NCI-H1694 treated with DMSO at 0.1 percent for 48 hours (cell line): ENCODE measurements around the gene ATP2B2.

Experiments used
- DNase-seq: peaks from one replicate; lab custom pipeline; 2025; lab: John Stamatoyannopoulos, UW

Gene ATP2B2

DNA sequence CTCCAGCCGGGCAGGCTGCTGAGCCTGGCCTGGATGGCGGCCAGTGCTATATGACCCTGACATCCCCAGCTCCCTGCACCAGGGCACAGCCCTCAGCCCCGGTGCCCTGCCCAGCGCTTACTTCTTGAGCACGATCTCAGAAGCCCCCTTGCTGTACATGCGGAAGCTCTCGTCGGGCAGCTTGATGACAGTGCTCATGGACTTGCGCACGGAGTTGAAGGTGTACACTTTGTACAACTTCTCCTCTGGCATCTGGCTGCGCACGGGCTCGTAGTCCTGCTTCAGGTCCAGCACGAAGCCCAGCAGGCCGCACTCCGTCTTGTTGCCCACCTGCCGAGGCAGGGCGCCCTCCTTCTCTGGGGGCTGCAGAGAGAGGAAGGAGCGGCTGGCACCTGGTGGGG lies 145.6 kb downstream of the ATP2B2 start:
- no peak for DNase-seq

DNA sequence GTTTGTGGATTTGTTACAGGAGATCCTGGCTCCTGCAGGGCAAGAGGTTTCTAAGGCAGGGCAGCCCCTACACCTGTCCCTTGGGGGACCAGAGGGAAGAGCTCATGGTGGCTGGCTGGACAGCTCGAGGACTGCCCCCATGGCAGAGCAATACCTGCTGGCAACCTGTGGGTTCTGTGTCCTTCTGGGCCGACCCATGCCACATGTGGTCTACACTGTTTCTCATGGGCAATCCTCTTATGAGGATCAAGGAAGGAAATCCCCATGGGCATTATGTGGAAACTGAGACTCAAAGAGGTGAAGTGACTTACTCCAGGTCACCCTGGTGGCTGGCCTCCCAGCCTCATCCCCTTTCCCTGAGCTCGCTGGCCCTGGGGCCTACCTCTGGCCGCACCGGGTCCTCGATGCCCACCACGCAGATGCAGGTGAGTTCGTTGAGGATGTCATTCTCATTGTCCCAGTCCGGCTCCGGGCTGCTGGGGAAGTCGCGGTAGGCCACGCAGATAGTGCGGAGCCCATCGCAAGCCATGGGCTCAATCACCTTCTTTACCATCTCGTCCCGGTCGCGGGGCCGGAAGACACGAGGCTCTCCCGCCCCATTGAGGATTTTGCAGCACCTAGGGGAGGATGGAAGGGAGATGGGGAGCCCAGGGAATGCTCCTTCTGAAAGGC lies 146.9 kb downstream of the ATP2B2 start:
- DNase-seq: no peak

DNA sequence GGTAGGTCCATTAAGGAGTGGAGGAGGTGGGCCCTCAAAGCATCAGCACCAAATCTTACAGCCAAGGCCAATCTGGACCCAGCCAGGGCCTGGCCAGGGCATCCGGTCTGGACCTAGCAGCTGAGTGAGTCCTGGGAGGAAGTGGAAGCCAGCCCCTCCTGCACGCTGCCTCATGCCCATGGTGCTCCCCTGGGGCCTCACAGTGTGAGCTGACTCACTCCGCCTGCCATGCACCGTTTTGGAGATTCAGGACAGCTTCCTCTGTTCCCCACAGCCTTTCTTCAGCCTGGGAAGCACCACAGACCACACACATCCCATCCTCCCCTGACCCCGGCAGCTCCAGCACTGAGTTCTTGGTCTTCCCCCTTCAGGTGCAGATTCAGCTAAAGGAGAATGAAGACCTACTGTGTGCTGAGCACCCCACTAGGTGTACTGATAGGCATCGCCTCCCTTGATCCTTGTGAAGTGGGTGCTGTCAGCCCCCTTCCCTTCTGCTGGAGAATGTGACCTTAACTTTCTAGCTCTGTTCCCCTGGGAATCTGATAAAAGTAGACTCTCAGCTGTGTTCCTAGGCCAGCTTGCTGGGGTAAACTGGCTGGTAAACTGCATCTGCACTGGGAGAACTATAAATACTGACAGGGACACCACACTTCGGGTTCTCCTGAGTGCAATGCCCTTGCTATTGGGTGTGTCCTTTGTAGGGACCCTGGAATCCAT lies 147.6 kb downstream of the ATP2B2 start:
- DNase-seq: no peak

DNA sequence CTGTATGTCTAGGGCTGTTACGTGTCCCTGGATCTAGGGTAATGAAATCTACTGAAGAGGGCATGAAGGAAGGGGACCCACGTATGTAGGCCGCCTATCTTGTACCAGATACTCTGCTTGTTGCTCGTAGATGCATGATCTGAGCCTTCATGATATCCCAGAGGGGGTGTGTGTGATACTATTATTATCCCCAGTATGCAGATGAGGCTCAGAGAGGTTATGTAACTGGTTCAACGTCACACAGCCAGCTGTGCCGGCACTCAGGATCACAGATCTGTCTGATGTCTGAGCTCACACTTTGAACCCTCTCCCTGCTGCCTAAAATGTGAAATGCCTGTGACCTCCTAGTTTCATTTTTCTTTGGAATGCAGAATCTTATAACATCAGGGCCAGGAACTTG lies 148.3 kb downstream of the ATP2B2 start:
- no peak for DNase-seq

DNA sequence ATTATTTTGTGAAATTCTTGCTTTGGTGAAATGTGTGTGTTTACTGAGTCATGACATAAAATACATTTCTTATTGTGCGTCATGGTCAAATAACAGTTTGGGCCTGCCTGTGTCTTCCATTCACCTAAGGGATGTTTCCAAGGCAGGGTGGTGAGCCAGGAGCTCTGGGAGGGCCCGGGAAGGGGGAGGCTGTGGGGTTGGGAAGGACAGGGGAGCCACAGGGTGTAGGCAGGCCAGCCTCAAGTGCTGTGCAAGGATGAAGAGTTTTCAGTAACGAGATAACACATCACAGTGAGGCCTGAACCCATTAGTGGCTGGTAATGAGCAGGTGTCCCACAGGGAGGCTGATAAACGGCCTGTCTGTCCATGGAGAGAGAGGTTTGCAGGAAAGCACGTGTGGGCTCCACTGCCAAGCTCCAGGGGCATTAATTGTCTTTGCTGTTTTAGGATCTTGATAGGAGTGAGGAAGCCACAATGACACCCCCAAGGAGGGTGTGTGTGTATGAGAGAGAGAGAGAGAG lies 148.9 kb downstream of the ATP2B2 start:
- DNase-seq: no peak

DNA sequence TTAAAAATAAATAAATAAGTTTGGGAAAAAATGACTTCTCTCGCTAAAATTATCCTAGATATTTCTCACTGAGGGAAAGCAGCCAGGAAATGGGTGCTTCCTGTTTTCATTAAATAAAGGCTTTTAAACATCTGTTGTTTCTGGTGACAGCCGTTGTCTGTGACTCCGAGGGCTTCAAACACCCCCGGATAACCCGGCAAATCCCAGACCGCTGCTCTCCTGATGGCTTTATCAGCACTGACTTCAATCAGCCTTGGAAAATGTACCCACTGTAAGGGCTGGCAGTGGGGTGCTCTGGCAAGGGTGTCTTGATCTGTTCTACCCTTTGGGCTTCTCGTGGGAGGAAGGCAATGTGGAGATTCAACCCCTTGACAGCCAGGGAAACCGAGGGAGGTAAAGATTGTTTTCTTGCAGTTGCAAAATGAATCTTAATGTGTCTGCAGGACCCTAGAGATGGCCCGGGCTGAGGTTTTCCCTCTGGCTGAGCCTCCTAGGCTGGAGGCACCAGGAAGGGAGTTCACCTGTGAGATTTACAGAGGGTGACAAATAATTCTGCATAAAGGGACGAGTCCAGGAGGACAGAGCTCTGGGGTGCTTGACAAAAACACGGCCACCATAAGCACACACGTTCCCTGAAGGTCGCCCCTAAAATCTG lies 150.9 kb downstream of the ATP2B2 start:
- peak; percentile 22 for DNase-seq

DNA sequence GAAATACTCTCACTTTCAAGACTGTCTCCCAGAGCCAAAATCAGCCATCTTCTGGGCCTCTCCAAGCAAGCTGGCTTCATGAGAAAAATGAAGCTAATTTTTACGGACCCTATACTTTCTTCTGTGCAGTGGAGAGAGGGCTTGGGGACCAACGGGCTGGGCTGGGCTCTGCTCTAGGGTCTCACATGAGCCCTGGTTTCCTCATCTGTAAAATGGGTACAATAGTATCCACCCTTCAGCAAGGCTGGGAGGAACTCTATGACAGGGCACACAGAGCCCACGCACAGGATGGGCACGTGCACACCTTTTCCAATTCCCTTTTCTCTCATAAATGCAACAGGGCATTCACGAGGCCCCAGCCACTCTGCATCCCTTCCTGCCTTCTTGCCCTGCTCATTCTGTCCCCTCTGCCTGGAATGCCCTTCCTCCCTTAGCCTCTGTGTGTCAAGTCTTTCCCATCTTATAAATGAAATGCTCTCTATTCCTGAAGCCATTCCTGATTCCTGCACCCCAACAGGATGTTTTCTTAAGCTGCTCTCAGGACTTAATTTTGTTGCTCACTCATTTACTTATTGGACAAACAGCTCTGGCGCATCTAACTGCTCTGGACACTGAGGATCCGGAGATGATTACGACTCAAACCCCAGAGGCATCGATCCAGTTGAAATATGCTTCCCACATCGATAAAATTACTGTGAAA lies 151.6 kb downstream of the ATP2B2 start:
- no peak for DNase-seq

DNA sequence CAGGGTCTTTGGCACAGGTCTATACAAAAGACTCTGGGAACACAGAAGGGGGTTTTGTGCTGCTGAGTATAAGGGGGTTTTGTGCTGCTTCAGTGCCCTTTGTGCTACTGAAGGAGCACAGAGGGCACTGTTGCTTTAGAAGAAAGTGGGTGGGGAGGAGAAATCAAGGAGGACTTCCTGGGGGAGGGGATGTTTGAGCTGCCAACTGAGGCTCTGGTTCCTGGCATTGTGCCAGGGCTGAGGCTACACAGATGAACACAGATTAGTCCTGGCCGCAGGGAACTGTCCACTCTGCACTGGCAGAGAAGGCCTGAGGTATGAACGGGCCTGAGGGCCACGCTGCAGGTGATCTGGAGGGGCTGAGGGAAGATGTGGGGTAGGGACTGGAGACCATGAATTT lies 152.2 kb downstream of the ATP2B2 start:
- DNase-seq: no peak

DNA sequence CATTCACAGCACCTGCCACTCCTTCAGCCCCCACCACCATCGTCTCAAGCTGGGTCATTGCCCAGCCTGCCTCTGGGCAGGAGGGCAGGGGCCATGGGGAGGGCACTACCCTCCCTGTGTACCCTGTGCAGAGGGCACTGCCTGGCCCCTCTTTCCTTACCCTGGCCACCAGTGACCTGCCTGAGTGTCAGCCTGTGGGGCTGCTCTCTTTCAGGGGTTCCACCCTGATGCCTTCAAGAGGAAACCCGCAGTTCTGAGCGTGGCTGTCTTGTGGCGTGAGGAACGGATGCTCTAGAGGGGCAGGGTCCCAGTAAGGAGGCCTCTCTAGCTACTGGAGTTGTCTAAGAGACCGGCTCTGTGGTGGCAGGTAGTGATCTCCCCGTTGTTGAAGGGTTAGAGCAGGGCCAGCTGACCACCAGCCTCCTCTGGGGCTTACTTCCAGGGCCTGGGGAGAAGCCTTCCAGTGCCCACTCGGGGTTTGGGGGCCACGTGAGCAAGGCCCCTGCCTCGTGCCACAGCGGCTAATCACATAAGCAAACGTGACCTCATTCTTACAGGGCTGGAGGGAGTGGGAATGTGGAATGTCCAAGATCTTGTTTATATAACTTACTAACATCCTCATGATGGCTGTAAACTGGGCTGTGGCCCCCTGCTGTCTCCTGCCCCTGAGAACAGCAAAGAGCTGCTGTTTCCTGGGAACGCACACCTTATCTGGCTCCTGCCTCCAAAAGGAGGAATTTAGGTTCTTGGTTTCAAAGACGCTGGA lies 153.1 kb downstream of the ATP2B2 start:
- no peak for DNase-seq

DNA sequence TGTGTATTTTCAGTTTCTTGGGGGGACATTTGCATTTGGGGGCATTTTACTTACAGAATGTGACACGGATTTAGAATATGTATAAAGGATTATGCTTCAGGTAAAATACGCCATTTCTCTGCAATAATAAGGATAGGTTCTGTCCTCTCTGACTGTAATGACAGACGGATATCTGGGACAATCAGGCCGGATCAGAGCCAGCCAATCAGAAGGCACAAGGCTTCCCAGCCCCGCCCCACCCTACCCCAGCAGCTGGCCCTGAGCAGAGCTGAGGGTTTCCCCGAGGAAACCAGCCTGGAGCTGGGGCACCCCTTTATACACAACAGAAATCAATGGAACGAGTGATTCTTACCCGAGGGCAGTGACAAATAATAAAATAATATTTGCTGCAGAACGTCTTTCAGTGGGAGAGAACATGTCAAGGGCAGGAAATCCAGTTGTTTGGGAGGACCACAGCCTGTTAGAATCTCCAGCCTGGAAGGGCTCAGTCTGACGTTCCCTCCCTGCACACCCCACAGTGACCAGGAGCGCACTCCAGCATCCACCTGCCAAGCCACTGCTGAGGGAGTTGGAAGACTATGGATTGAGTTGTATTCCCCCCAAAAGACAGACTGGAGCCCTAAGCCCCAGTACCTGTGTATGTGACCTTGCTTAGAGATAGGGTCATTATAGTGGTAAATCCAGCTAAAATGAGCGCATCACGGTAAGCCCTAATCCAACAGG lies 154.2 kb downstream of the ATP2B2 start:
- no peak for DNase-seq

DNA sequence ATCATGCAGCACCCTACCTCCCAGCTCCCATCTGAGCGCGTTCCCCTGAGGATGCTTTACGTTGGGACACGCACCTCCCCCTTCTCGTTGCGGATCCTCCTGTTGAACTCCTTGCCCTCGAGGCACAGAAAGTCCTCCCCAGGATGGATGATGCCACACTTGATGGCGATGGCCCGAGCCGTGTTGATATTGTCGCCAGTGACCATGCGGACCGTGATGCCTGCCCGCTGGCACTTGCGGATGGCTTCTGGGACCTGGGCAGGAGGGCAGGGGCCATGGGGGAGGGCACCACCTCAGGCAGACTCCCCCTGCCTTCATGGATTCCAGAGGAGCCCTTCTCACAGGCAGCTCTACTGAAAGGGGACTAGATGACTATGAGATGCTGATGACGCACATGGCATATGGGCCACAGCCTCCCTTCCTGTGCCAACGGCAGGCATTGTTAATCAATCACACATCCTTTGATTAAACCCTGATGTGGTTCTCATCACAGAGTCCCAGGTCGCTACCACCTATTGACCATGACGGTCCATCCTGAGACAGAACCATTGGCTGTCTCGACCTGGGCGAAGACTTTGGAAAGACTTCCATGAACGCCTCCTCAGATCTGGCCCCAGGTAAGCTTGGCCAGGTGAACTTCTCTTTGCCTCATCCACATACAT lies 154.9 kb downstream of the ATP2B2 start:
- DNase-seq: no peak

DNA sequence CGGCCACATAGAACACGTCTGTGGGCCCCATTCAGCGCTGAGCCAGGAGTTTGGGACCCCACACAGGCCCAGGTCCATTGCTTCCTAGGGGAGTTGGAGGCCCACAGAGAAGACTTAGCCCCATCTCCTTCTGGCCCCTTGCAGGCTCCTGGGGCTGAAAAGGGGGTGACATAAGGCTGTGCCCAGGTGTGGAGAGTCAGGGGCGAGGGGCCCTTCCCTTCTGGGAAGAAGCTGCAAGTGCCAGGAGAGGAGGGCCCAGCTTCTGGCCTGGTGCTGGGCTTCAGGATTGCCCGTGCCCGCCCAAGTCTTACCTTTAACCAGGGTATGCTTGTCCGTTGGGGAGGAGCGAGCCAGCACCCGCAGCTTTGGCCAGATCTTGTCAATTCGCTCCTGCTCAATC lies 155.6 kb downstream of the ATP2B2 start:
- no peak for DNase-seq

DNA sequence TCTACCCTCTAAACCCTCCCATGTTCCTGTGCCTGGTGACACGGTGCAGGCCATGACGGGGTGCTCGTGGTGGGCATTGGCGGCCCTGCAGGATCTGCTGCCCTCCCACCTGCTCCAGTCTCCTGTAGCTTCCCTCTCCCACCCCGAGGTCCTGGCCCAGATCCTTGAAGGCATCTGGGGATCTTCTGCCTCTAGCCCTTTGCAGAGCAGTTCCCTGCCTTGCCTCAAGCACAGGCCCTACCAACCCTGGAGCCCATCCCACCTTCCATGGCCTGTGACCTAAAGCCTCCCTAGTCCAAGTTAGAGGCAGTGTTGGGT lies 157.0 kb downstream of the ATP2B2 start:
- DNase-seq: no peak

DNA sequence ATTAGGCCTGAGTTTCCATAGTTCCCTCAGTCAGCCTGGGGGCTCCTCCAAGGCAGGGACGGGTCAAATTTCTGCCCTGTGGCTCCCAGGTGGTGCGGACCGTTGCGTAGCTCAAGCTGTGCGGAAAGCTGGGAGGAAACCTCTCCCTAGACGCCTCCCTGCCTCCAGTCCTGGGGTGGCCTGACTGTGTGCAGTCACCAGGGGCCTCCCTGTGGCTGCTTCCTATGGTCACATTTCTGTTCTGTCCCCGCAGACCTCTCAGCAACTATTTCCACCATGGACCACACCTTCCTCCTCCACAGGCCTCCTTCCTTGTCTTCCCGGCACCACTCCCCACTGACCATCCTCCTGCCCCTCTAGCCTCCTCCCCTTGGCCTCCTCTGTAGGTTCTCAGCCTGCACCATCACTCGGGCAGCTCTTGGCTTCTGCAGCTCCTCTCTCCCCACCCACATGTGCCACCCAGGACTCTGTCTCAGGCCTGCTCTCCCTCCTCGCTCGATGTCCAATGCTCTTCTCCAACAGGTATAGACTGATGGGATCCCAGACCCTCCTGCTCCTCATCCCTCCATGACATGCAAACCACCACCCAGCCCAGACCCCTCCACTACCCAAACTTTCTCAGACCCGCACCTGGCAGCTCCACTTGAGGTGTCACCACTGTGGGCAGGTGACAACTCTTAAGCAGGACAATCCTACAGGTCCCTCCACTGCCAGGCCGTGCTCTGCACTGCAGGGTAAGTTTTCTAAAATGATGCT lies 157.6 kb downstream of the ATP2B2 start:
- no peak for DNase-seq

DNA sequence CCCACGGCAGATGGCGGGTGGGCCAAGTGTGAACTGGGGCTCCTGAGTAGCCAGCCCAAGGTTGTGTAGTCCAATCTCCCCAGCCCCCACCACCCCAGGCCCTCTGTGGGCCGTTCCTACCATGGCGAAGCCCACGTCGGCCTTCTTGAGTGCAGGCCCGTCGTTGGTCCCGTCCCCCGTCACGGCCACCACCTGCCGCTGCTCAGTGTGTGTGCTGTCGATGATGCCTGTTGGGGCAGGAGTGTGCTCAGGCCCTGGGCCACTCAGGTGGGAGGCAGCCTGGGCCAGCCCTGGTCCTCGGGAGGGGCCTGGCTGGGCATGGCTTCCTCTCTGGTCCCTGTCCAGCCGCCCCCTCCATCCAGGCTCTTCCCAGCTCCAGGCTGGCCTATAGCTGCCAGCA lies 159.5 kb downstream of the ATP2B2 start:
- DNase-seq: no peak

DNA sequence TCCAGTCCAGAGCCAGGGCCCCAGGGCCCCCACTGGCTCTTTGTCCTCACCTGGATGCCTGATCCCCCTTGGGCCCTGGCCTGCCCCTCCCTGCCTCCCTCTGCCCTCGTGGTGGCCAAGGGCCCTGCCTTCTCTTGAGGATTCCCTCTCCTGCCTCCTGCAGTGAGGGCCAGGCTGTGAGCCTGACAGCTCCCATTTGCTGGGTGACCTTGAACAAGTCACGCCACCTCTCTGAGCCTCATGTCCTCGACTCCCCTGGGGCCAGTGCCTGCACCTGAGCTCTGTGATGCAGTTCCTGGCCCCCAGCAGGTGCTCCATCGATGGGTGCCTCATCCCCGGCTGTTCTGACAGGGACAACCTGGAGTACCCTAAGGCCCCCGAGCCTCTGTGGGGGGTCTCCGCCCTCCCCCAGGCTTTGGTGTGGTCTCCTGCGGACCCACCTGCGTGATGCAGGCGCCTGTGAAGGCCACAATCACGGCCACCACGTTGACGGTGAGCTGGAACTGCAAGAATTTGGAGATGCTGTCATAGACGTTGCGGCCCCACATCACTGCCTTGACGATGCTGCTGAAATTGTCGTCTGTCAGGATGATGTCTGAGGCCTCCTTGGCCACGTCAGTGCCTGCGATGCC lies 160.3 kb downstream of the ATP2B2 start:
- no peak for DNase-seq

DNA sequence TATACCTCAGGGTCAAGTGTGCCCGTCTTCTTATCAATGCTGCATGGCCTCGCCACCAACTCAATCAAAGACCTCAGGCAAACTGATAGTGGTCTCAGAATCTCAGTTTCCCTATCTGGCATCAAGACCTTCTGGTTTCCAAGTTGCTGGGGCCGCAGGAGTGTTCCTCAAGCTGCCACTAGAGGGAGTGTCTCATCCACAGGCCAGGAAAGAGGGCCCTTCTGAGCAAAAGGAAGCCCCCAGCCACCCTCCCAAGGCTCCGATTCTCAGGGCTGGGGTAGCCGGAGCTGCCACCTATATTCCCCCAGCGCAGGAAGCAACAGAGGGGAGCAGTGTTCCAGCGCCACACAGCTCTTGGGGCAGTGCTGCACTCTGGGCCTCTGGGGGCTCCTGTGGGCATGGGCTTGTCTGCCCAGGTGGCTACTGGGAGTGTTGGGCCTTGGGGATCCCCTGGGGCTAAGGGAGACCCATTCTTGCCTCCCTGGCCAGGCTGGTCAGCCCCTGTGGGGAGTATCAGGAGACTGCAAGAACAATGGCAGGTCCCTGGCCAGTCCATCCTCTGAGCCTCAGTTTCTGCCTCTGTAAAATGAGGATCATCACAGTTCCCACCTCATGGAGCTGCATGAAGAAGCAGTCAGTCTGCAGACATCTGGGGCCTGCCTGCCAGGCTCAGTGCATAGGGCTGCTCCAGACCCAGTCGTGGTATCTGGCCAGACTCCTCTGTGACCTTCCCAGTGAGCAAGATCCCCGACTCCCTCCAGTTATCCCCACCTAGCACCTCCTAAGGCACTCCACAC lies 161.0 kb downstream of the ATP2B2 start:
- DNase-seq: no peak

DNA sequence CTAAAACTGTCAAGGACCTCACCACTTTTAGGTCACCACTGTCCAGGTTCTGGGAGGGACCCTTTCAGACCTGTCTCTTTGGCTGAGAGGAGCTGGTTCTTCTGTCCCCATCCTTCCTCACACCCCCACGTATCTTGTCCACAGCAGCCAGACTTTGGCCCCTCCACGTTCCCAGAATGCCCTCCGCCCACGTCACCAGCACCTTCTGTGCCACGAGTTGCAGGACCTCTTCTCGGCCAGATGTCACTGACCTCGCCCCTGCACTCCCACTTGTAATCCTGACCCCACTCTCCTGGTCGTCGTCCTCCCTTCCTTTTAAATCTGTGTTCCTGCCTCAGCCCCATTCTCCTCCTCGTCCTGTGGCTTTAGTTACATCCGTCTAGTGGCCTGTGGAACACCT lies 161.9 kb downstream of the ATP2B2 start:
- no peak for DNase-seq

DNA sequence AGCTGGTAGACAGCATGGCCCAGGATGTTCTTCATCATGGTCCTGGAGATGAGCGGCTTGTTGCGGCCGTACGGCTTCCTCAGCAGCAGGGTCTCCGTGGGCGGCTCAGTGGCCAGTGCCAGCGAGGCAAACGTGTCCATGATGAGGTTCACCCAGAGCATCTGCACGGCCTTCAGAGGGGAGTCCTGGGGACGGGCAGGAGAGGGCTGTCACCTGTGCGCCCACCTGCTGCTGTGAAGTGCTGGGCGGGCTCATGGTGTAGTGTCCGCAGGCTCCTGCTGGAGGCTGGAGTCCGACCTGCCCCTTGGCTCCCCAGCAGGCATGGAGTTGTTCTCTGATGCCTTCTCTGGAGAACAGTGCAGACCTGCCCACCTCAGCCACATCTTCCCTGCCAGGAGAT lies 162.6 kb downstream of the ATP2B2 start:
- DNase-seq: no peak
